H1 (cell line): ENCODE measurements around the gene CTNND2. TPM values are rescaled to one million over a fixed set of nuclear protein-coding genes. Genes with fewer than 3 reads are reported as not detected.

Experiments used
- ATF3 ChIP-seq: IDR thresholded peaks from 2 replicates; pipeline ENCODE4 v1.6.1; 2011; ENCODE audit warnings: low read depth, mild to moderate bottlenecking, low read length; ENCODE audit not compliant: insufficient read depth
- EZH2 ChIP-seq: fragments of 200-600 bp; sonication (generic); IDR thresholded peaks from 2 replicates; pipeline ENCODE4 v1.7.1; 2012; ENCODE audit warnings: low read depth, mild to moderate bottlenecking, moderate library complexity, low read length, inconsistent platforms; ENCODE audit not compliant: severe bottlenecking
- POLR2AphosphoS5 ChIP-seq: IDR thresholded peaks from 2 replicates; pipeline ENCODE4 v1.6.1; 2011; ENCODE audit warnings: low read depth, low read length
- TAF1 ChIP-seq: IDR thresholded peaks from 2 replicates; pipeline ENCODE4 v1.6.1; 2011; ENCODE audit warnings: mild to moderate bottlenecking, low read depth, low read length
- polyA plus RNA-seq, 7 experiments: library from polyadenylated mRNA; depleted of rRNA in 3 of 7; stranded (reverse) in 5 of 7; unstranded in 2 of 7; fragments of >200 nt in 5 of 7; fragments of 200-250 nt in 2 of 7; gene quantifications; 1 replicate in 5 of 7; 2 replicates in 1 of 7; 4 replicates in 1 of 7; pipeline versions ENCODE4 v1.2.1 to v1.2.3, GENCODE V29; 2011 to 2013; ENCODE audit warnings: missing spikeins in 2 of 7, mixed read lengths in 2 of 7
- total RNA-seq: library from RNA; stranded (reverse); fragmentation: NEBNext Ultra II Directional; extraction: Animal tissue kit (Norgen Biotek cat#: 25700); gene quantifications from 2 replicates; pipeline ENCODE4 v1.2.1, GENCODE V29; 2021

The CTNND2 gene
- total and polyA plus RNA-seq, 2 of the 8 experiments (the other 6 are each of a cell fraction or from before 2014, with no cell fraction given): 7.4 to 14.2 TPM

GRCh38 chr5:11715461-11716196 is 188.6 kb downstream of the CTNND2 start (continued):
- TF ChIP-seq ATF3 (no peak), TAF1 (no peak), POLR2AphosphoS5 (no peak), EZH2 (no peak)
- TF ChIP-seq, all 59 proteins: peak for 0
